ENCODE results near the gene TSPAN18. TPM values are rescaled to one million over a fixed set of nuclear protein-coding genes. Genes with fewer than 3 reads are reported as not detected.

Gene TSPAN18
- total RNA-seq, 4 donors from 2014 or later = 2.6 to 28.9 (median 4.9) TPM

GRCh38 chr11:44874284-44874683 lies 147.5 kb downstream of the TSPAN18 start:
- intact Hi-C loops (cut with DNase I; ENCODE audit: low total_unique reads) = no loop called here
- Histone ChIP-seq H3K27ac (no peak overlapping the region), H3K27me3 (peaks cover 2% of the 10 kb centered on the region), H3K9me3 (no peaks in the 10 kb centered on the region), H3K4me1 (no peaks in the 10 kb centered on the region), H3K36me3 (no peaks in the 10 kb centered on the region), H3K4me3 (no peak overlapping the region)
- TF ChIP-seq POLR2A (IDR thresholded peaks at IDR 0.05) (no peak), POLR2AphosphoS5 (IDR thresholded peaks at IDR 0.05) (no peak), CTCF (IDR thresholded peaks at IDR 0.05) (no peak), EP300 (IDR thresholded peaks at IDR 0.05; ENCODE audit: low read depth) (no peak)
- no peak for DNase-seq
- WGBS, 2 donors (ENCODE audit: low coverage in 1 of 2) = 89% methylated on average over 3 of the region's 3 CpGs; no CpG with 5 or more reads in 1 of the 2 donors
- in situ Hi-C loops (cut with MboI; ENCODE audit: low pct_ligation_motif_present in 1 of 4, low pct_unique_long_range_greater_than_20kb in 1 of 4, low sequenced_read_pairs in 3 of 4) = no loop called here

DNA sequence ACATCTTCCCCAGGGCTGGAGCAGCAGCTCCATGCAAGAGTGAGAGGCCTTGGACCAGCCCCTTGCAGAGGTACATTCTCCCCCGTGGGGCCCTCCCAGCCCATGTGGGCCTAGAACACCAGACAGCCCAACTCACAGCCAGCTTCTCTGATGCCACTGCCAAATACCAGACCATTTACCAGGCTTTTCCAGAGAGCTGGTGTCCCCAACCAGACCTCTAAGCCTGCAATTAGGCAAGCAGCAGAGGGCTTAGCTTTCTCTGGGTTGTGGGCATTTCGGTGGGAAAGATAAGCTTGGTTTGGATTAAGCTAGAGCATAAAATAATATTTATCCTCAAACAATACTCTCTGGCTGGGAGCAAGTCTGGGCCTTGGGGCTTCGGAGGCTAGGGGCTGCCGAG lies 148.3 kb downstream of the TSPAN18 start:
- Histone ChIP-seq H3K27ac (no peak overlapping the region), H3K27me3 (peaks cover 6% of the 10 kb centered on the region), H3K36me3 (no peaks in the 10 kb centered on the region), H3K4me1 (no peaks in the 10 kb centered on the region), H3K9me3 (no peaks in the 10 kb centered on the region), H3K4me3 (no peak overlapping the region)
- in situ Hi-C loops (cut with MboI; ENCODE audit: low pct_ligation_motif_present in 1 of 4, low pct_unique_long_range_greater_than_20kb in 1 of 4, low sequenced_read_pairs in 3 of 4) = loop anchor here in 2 of 4 donors (25.0 kb wide), 2 partner anchors 138 to 563 kb away; partner anchors contain the start of genes ALX4 (in 1 of the 2) and TSPAN18 (in 1 of the 2)
- TF ChIP-seq EP300 (IDR thresholded peaks at IDR 0.05; ENCODE audit: low read depth) (no peak), CTCF (IDR thresholded peaks at IDR 0.05) (no peak)
- intact Hi-C loops (cut with DNase I; ENCODE audit: low total_unique reads) = no loop called here
- DNase-seq = no peak
- WGBS, 2 donors (ENCODE audit: low coverage in 1 of 2) = 86% methylated on average over 4 of the region's 4 CpGs; no CpG with 5 or more reads in 1 of the 2 donors

DNA sequence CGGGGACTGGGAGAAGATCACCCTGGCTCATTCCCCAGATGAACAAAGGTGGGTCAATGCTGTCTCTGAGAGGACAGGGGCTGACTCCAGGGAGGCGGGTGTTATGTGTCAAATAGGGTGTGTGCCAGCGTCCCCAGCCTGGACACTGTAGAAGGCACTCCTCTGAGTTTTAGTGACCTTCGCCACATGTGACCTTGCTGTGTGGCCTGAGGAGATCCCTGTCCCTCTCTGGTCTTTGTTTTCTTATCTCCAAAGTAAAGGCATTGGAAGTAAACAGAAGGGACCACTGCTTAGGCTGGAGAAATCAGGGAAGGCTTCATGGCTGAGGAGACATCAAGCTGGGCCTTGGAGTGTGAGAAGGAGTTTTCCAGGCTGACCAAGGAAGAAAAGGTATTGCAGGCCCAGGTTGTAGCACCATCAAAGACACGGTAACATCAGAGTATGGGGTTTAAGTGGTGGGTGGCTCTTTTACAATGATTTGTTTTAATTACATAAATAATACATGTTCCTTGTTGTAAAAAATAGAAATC lies 149.5 kb downstream of the TSPAN18 start:
- intact Hi-C loops (cut with DNase I; ENCODE audit: low total_unique reads) (no loop called here), in situ Hi-C loops (cut with MboI; ENCODE audit: low pct_ligation_motif_present in 1 of 4, low pct_unique_long_range_greater_than_20kb in 1 of 4, low sequenced_read_pairs in 3 of 4) (loop anchor here in 2 of 4 donors (25.0 kb wide), 2 partner anchors 139 to 564 kb away; partner anchors contain the start of genes ALX4 (in 1 of the 2) and TSPAN18 (in 1 of the 2))
- no peaks in the 10 kb centered on the region for H3K9me3 ChIP-seq
- H3K36me3 ChIP-seq = no peaks in the 10 kb centered on the region
- no peak for TF ChIP-seq POLR2A (IDR thresholded peaks at IDR 0.05)
- no peak for TF ChIP-seq EP300 (IDR thresholded peaks at IDR 0.05; ENCODE audit: low read depth)
- TF ChIP-seq CTCF (IDR thresholded peaks at IDR 0.05) = no peak
- no peak for TF ChIP-seq POLR2AphosphoS5 (IDR thresholded peaks at IDR 0.05)
- 98 to 100% methylated on average over 1 to 5 of the region's 5 CpGs for WGBS, 2 donors (ENCODE audit: low coverage in 1 of 2)
- peaks cover 6% of the 10 kb centered on the region for H3K27me3 ChIP-seq
- no peaks in the 10 kb centered on the region for H3K4me1 ChIP-seq
- no peak overlapping the region for H3K27ac ChIP-seq
- no peak for DNase-seq
- no peak overlapping the region for H3K4me3 ChIP-seq

- no peaks in the 10 kb centered on the region for H3K4me1 ChIP-seq
- peaks cover 6% of the 10 kb centered on the region for H3K27me3 ChIP-seq
- no peak for TF ChIP-seq CTCF (IDR thresholded peaks at IDR 0.05)
- no peak for TF ChIP-seq POLR2AphosphoS5 (IDR thresholded peaks at IDR 0.05)
- no peak overlapping the region for H3K4me3 ChIP-seq
- whole genome bisulfite sequencing, 2 donors (ENCODE audit: low coverage in 1 of 2) = 60 to 82% methylated on average over 1 to 12 of the region's 12 CpGs
- H3K36me3 ChIP-seq = no peaks in the 10 kb centered on the region
- no peak for DNase-seq
- no peaks in the 10 kb centered on the region for H3K9me3 ChIP-seq
- intact Hi-C loops (cut with DNase I; ENCODE audit: low total_unique reads) (no loop called here), in situ Hi-C loops (cut with MboI; ENCODE audit: low pct_ligation_motif_present in 1 of 4, low pct_unique_long_range_greater_than_20kb in 1 of 4, low sequenced_read_pairs in 3 of 4) (loop anchor here in 2 of 4 donors (25.0 kb wide), 2 partner anchors 140 to 565 kb away; partner anchors contain the start of genes ALX4 (in 1 of the 2) and TSPAN18 (in 1 of the 2))
- no peak overlapping the region for H3K27ac ChIP-seq
Measured at GRCh38 chr11:44876906-44877305, 150.1 kb downstream of the TSPAN18 start.

Data from transverse colon (tissue), 4 donors.